ENCODE data around the gene PLEKHG4B.

- TF ChIP-seq CTCF (conservative IDR thresholded peaks at IDR 0.05; ENCODE audit: low read depth, low read length) (no peak), POLR2A (IDR thresholded peaks at IDR 0.05; ENCODE audit: low read depth, low read length) (no peak), CHD1 (IDR thresholded peaks at IDR 0.05; ENCODE audit: low read depth, low read length) (no peak), MAFK (IDR thresholded peaks at IDR 0.05; ENCODE audit: low read depth, low read length) (no peak), FOS (IDR thresholded peaks at IDR 0.05; ENCODE audit: low read depth, low read length) (no peak), RFX5 (IDR thresholded peaks at IDR 0.05; ENCODE audit: low read depth, low read length) (no peak), RAD21 (IDR thresholded peaks at IDR 0.05; ENCODE audit: low read length) (no peak), RCOR1 (IDR thresholded peaks at IDR 0.05; ENCODE audit: insufficient replicate concordance, low read length) (no peak), CEBPB (IDR thresholded peaks at IDR 0.05; ENCODE audit: low read depth, low read length) (no peak), MXI1 (IDR thresholded peaks at IDR 0.05; ENCODE audit: borderline replicate concordance, low read depth, low read length) (no peak), MAZ (IDR thresholded peaks at IDR 0.05; ENCODE audit: borderline replicate concordance, low read depth, low read length) (no peak), SMC3 (IDR thresholded peaks at IDR 0.05; ENCODE audit: low read depth, low read length) (no peak), BHLHE40 (IDR thresholded peaks at IDR 0.05; ENCODE audit: low read depth, low read length) (no peak)
- TF ChIP-seq, protein P1, sequence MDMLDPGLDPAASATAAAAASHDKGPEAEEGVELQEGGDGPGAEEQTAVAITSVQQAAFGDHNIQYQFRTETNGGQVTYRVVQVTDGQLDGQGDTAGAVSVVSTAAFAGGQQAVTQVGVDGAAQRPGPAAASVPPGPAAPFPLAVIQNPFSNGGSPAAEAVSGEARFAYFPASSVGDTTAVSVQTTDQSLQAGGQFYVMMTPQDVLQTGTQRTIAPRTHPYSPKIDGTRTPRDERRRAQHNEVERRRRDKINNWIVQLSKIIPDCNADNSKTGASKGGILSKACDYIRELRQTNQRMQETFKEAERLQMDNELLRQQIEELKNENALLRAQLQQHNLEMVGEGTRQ (IDR thresholded peaks at IDR 0.05; ENCODE audit: low read depth, low read length) = no peak
These were observed 53.0 kb downstream of the PLEKHG4B start for GRCh38 chr5:144941-145340.

Data from IMR-90 (cell line).